Measurements from ENCODE around the gene LNPK. TPM values are rescaled to one million over a fixed set of nuclear protein-coding genes. Genes with fewer than 3 reads are reported as not detected.

Gene LNPK
- total RNA-seq, 1 donor, result 48.8 TPM

DNA sequence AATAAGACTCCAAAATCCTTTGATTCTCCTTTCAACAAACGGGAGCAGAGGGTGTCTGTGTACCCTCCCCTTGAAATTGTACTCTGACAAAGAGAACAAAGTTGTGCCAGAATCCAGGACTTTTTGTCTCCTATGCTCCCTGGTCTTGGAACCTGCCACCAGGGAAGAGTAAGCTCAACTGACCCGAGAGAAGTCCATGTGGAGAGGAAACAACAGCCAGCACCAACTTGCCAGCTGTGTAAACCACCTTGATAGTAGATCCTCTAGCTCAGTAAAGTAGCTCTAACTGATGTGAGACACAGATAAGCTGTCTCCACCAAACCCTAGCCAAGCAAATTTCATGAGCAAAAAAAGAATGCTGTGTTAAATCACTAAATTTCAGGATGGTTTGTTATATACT is 46.9 kb downstream of the LNPK start:
- TF ChIP-seq, protein P1, sequence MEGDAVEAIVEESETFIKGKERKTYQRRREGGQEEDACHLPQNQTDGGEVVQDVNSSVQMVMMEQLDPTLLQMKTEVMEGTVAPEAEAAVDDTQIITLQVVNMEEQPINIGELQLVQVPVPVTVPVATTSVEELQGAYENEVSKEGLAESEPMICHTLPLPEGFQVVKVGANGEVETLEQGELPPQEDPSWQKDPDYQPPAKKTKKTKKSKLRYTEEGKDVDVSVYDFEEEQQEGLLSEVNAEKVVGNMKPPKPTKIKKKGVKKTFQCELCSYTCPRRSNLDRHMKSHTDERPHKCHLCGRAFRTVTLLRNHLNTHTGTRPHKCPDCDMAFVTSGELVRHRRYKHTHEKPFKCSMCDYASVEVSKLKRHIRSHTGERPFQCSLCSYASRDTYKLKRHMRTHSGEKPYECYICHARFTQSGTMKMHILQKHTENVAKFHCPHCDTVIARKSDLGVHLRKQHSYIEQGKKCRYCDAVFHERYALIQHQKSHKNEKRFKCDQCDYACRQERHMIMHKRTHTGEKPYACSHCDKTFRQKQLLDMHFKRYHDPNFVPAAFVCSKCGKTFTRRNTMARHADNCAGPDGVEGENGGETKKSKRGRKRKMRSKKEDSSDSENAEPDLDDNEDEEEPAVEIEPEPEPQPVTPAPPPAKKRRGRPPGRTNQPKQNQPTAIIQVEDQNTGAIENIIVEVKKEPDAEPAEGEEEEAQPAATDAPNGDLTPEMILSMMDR (IDR thresholded peaks at IDR 0.05; ENCODE audit: insufficient read depth, low read depth, low read length), result no peak
- no peak overlapping the region for H3K4me3 ChIP-seq (ENCODE audit: low read depth, low read length)
- no peak for DNase-seq (ENCODE audit: low read depth)

DNA sequence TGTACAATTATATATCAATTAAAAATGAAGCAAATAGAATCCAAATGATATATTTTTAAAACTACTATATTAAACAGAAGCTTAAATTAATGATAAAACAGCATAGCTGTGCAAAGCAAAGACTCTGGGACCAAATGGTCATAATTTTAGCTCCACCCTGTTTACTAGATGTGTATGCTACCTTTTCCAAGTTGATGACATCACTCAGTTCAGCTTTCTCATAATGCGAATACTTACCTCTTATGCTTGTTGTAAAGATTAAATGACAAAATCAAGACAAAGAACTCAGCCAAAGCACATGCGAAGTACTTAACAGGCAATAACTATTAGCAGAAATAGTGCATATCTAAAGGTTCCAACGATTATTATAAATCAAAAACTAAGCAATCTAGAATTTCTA is 51.6 kb downstream of the LNPK start:
- TF ChIP-seq, protein P1 (IDR thresholded peaks at IDR 0.05; ENCODE audit: insufficient read depth, low read depth, low read length), result no peak
- DNase-seq (ENCODE audit: low read depth), result no peak
- H3K4me3 ChIP-seq (ENCODE audit: low read depth, low read length), result no peak overlapping the region

DNA sequence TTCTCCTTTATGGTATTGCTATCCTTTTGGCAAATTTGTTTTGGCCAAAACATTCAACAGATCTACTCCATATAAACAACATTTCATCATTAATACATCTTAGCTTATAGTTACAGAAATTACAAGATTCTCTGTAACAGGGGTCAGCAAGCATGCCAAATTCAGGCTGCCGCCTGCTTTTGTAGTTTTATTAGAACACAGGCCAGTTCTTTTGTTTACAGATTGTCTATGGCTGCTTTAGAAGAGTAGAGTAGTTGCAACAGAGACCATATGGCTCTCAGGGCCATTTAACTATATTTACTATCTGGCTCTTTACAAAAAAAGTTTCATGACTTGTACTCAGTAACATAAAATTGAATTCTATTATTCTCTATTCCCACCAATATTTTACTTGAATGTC is 53.9 kb downstream of the LNPK start:
- TF ChIP-seq, protein P1 (IDR thresholded peaks at IDR 0.05; ENCODE audit: insufficient read depth, low read depth, low read length), result no peak
- no peak overlapping the region for H3K4me3 ChIP-seq (ENCODE audit: low read depth, low read length)
- DNase-seq (ENCODE audit: low read depth), result peak; percentile 42

DNA sequence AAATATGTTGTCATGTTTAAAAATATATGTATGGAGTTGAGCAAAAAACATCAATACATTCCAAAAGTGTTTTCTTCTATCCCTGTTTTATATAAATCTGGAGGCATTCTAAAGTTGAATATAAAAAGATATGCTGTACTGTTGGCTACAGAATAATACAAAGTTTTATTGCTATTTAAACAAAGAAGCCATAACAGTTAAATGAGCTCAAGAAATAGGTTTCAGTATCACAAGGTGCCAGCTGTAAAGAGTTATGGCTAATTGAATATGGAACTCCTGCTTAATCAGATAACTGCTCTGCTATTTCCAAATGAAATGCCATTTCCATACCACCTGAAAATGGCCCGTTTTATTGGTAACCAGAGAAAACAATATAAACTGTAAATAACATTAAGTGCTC is 55.0 kb downstream of the LNPK start:
- no peak for DNase-seq (ENCODE audit: low read depth)
- TF ChIP-seq, protein P1 (IDR thresholded peaks at IDR 0.05; ENCODE audit: insufficient read depth, low read depth, low read length), result no peak
- no peak overlapping the region for H3K4me3 ChIP-seq (ENCODE audit: low read depth, low read length)

DNA sequence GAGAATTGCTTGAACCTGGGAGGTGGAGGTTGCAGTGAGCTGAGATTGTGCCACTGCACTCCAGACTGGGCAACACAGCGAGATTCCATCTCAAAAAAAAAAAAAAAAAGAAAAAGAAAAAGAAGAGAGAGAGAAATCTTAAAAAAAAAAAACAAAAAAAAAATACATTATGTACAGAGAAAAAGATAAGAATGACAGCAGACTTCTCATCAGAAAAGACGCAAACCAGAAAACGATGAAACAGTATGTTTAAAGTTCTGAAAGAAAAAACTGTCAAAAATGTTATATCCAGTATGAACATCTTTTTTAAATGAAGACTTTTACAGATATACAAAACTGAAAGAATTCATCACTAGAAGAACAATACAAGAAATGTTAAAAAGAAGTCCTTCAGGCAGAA is 60.4 kb downstream of the LNPK start:
- TF ChIP-seq, protein P1 (IDR thresholded peaks at IDR 0.05; ENCODE audit: insufficient read depth, low read depth, low read length), result no peak
- DNase-seq (ENCODE audit: low read depth), result no peak
- no peak overlapping the region for H3K4me3 ChIP-seq (ENCODE audit: low read depth, low read length)

DNA sequence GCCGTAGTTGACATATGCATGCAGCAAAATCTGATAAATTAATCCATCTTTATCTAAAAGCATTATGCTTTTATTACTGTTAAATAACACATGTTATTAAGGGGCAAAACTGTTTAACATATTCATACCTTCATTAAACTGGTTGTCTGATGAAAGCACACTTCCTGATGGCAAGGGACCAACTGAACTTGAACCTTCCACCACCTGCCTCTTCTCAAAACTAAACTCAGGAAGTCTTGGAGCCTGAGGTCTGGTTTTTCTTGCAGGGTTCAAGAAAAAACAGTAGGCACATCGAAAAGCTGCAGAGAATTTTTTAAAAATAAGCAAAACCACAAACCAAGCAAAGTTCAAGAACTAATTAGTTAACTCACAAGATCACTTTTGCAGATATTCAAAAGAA is 64.9 kb downstream of the LNPK start:
- TF ChIP-seq, protein P1 (IDR thresholded peaks at IDR 0.05; ENCODE audit: insufficient read depth, low read depth, low read length), result no peak
- no peak for DNase-seq (ENCODE audit: low read depth)
- no peak overlapping the region for H3K4me3 ChIP-seq (ENCODE audit: low read depth, low read length)

All from fibroblast of villous mesenchyme (primary cell).